SK-N-SH (cell line): ENCODE data around the gene LEO1. TPM values are rescaled to one million over a fixed set of nuclear protein-coding genes. Genes with fewer than 3 reads are reported as not detected.
A peak's percentile ranks its signal among the peaks of the same experiment; 100 is the strongest.

ENCODE experiments used
- CTCF ChIA-PET: fragments of 300-600, 350-600 bp; formaldehyde crosslinking; extraction: SDS; loops from one replicate; lab custom pipeline; 2021; lab: Yijun Ruan, JAX
- POLR2A ChIA-PET: fragments of 350-600 bp; sonication (Branson Sonifier 250); formaldehyde crosslinking; extraction: SDS; loops from one replicate; lab custom pipeline; 2020; ENCODE audit warnings: antibody characterized with exemption, inconsistent platforms; lab: Yijun Ruan, JAX
- DNase-seq: peaks from one replicate; pipeline ENCODE4 v3.0.0; 2012
- H2AFZ ChIP-seq: fragments of 200-600 bp; sonication (generic); 2 replicates; pipeline ENCODE4 v1.8.1; 2016; ENCODE audit warnings: antibody characterized with exemption, mild to moderate bottlenecking, low read depth
- H3F3A ChIP-seq: fragments of 200-600 bp; sonication (generic); replicated peaks from 2 replicates; pipeline ENCODE3; 2016; ENCODE audit warnings: antibody characterized with exemption, mild to moderate bottlenecking; ENCODE audit not compliant: insufficient read depth
- H3K27ac ChIP-seq, 2 experiments: fragments of 200-500 bp in 1 of 2; fragments of 200-600 bp in 1 of 2; sonication (Bioruptor generic) in 1 of 2; sonication (generic), shearing (Covaris generic) in 1 of 2; 2 replicates each; pipeline versions ENCODE4 v1.5.1 to v1.6.1; 2014 to 2016; ENCODE audit warnings: low read depth in 2 of 2, inconsistent platforms in 1 of 2, low read length in 1 of 2, mild to moderate bottlenecking in 1 of 2, mixed read lengths in 1 of 2
- H3K27me3 ChIP-seq: fragments of 200-600 bp; sonication (generic), shearing (Covaris generic); 2 replicates; pipeline ENCODE4 v1.6.1; 2016; ENCODE audit warnings: mixed run types; ENCODE audit not compliant: insufficient read depth
- H3K36me3 ChIP-seq, 2 experiments: fragments of 200-500 bp in 1 of 2; fragments of 200-600 bp in 1 of 2; sonication (Bioruptor generic) in 1 of 2; sonication (generic) in 1 of 2; replicated peaks in 1 of 2; 2 replicates each; pipeline versions ENCODE3 to v1.5.1; 2014 to 2016; ENCODE audit warnings: low read length in 1 of 2, mild to moderate bottlenecking in 1 of 2; ENCODE audit not compliant: insufficient read depth in 2 of 2, control insufficient read depth in 1 of 2
- H3K4me1 ChIP-seq, 2 experiments: fragments of 200-500 bp in 1 of 2; fragments of 200-600 bp in 1 of 2; sonication (Bioruptor generic) in 1 of 2; sonication (generic), shearing (Covaris generic) in 1 of 2; 2 replicates each; pipeline versions ENCODE4 v1.5.1 to v1.6.1; 2014 to 2016; ENCODE audit warnings: low read depth in 1 of 2, low read length in 1 of 2, mixed run types in 1 of 2; ENCODE audit not compliant: insufficient read depth in 2 of 2, control insufficient read depth in 1 of 2
- H3K4me2 ChIP-seq: fragments of 200-600 bp; sonication (generic), shearing (Covaris generic); 2 replicates; pipeline ENCODE4 v1.6.1; 2017; ENCODE audit warnings: mixed run types
- H3K4me3 ChIP-seq, 2 experiments: fragments of 200-500 bp in 1 of 2; fragments of 200-600 bp in 1 of 2; sonication (Bioruptor generic) in 1 of 2; sonication (generic), shearing (Covaris generic) in 1 of 2; 2 replicates each; pipeline versions ENCODE4 v1.5.1 to v1.8.1; 2014 to 2016; ENCODE audit warnings: low read depth in 2 of 2, inconsistent platforms in 1 of 2, low read length in 1 of 2, mild to moderate bottlenecking in 1 of 2, mixed read lengths in 1 of 2, moderate library complexity in 1 of 2
- H3K79me2 ChIP-seq: fragments of 200-600 bp; sonication (generic); 2 replicates; pipeline ENCODE4 v1.8.1; 2017; ENCODE audit warnings: mild to moderate bottlenecking; ENCODE audit not compliant: insufficient read depth
- H3K9ac ChIP-seq: fragments of 200-600 bp; sonication (generic); 2 replicates; pipeline ENCODE4 v1.6.1; 2017; ENCODE audit warnings: mixed run types
- H3K9me2 ChIP-seq: fragments of 200-600 bp; sonication (generic); 2 replicates; pipeline ENCODE4 v1.6.1; 2017; ENCODE audit warnings: mixed run types
- H3K9me3 ChIP-seq: fragments of 200-600 bp; sonication (generic); 2 replicates; pipeline ENCODE4 v1.6.1; 2017; ENCODE audit warnings: mixed run types, mild to moderate bottlenecking, moderate library complexity
- H4K20me1 ChIP-seq: fragments of 200-600 bp; sonication (generic); 2 replicates; pipeline ENCODE4 v1.6.1; 2017; ENCODE audit warnings: mild to moderate bottlenecking, mixed run types; ENCODE audit not compliant: insufficient read depth
- CHD2 ChIP-seq: fragments of 150-350 bp; IDR thresholded peaks from 2 replicates; pipeline ENCODE4 v1.6.1; 2018; ENCODE audit warnings: low read length; ENCODE audit not compliant: partially characterized antibody
- ELF1 ChIP-seq: IDR thresholded peaks from 2 replicates; pipeline ENCODE4 v1.4.0; 2012
- EP300 ChIP-seq, 2 experiments: IDR thresholded peaks; 2 replicates each; pipeline versions ENCODE4 v1.4.0 to v1.6.1; 2012; ENCODE audit warnings: borderline replicate concordance in 1 of 2, low read depth in 1 of 2, low read length in 1 of 2
- FOSL2 ChIP-seq: IDR thresholded peaks from 2 replicates; pipeline ENCODE4 v1.4.0; 2012; ENCODE audit warnings: low read depth, mild to moderate bottlenecking, moderate library complexity, borderline replicate concordance
- FOXJ3 ChIP-seq: sonication (generic); formaldehyde crosslinking; IDR thresholded peaks from 2 replicates; pipeline ENCODE4 v1.5.1; 2020; ENCODE audit warnings: mild to moderate bottlenecking, missing genetic modification reagents
- FOXM1 ChIP-seq: IDR thresholded peaks from 2 replicates; pipeline ENCODE4 v1.4.0; 2012; ENCODE audit warnings: low read depth, mild to moderate bottlenecking
- GABPA ChIP-seq: IDR thresholded peaks from 2 replicates; pipeline ENCODE4 v1.4.0; 2012; ENCODE audit warnings: low read depth, mild to moderate bottlenecking
- GATA2 ChIP-seq: sonication (generic); formaldehyde crosslinking; IDR thresholded peaks from 2 replicates; pipeline ENCODE4 v1.5.0; 2020; ENCODE audit warnings: mild to moderate bottlenecking, missing genetic modification reagents
- JUND ChIP-seq: IDR thresholded peaks from 2 replicates; pipeline ENCODE4 v1.4.0; 2012
- MAX ChIP-seq: IDR thresholded peaks from 2 replicates; pipeline ENCODE4 v1.4.0; 2012; ENCODE audit warnings: low read depth
- MEF2A ChIP-seq: IDR thresholded peaks from 2 replicates; pipeline ENCODE4 v1.4.0; 2012; ENCODE audit warnings: low read depth, borderline replicate concordance
- MXI1 ChIP-seq: IDR thresholded peaks from 2 replicates; pipeline ENCODE4 v1.6.1; 2012; ENCODE audit warnings: mild to moderate bottlenecking, low read depth, low read length, improper control_type of control experiment
- NRF1 ChIP-seq: IDR thresholded peaks from 2 replicates; pipeline ENCODE4 v1.6.1; 2012; ENCODE audit warnings: low read depth, mild to moderate bottlenecking, low read length
- POLR2AphosphoS5 ChIP-seq: IDR thresholded peaks from 2 replicates; pipeline ENCODE4 v1.6.1; 2012; ENCODE audit warnings: low read depth, low read length
- RAD21 ChIP-seq: IDR thresholded peaks from 2 replicates; pipeline ENCODE4 v1.6.1; 2012; ENCODE audit warnings: mild to moderate bottlenecking, low read length
- RCOR1 ChIP-seq: fragments of 150-350 bp; IDR thresholded peaks from 2 replicates; pipeline ENCODE4 v1.6.1; 2017; ENCODE audit warnings: antibody characterized with exemption, low read length
- RFX5 ChIP-seq: IDR thresholded peaks from 2 replicates; pipeline ENCODE4 v1.6.1; 2012; ENCODE audit warnings: mild to moderate bottlenecking, improper control_type of control experiment, low read length
- RXRA ChIP-seq: IDR thresholded peaks from 2 replicates; pipeline ENCODE4 v1.4.0; 2012; ENCODE audit warnings: low read depth, mild to moderate bottlenecking, borderline replicate concordance
- SIN3A ChIP-seq: IDR thresholded peaks from 2 replicates; pipeline ENCODE4 v1.6.1; 2012; ENCODE audit warnings: low read depth, mild to moderate bottlenecking, low read length, moderate library complexity, borderline replicate concordance
- SMC3 ChIP-seq: IDR thresholded peaks from 2 replicates; pipeline ENCODE4 v1.6.1; 2012; ENCODE audit warnings: low read depth, low read length, improper control_type of control experiment
- TAF1 ChIP-seq: IDR thresholded peaks from 2 replicates; pipeline ENCODE4 v1.6.1; 2012; ENCODE audit warnings: low read depth, mild to moderate bottlenecking, low read length, moderate library complexity, borderline replicate concordance
- TCF12 ChIP-seq: IDR thresholded peaks from 2 replicates; pipeline ENCODE4 v1.4.0; 2012
- TEAD4 ChIP-seq: IDR thresholded peaks from 2 replicates; pipeline ENCODE4 v1.4.0; 2012; ENCODE audit warnings: mild to moderate bottlenecking, borderline replicate concordance; ENCODE audit not compliant: insufficient read depth
- USF1 ChIP-seq: IDR thresholded peaks from 2 replicates; pipeline ENCODE4 v1.4.0; 2012; ENCODE audit warnings: low read depth, borderline replicate concordance
- YY1 ChIP-seq: IDR thresholded peaks from 2 replicates; pipeline ENCODE4 v1.4.0; 2012; ENCODE audit warnings: low read depth, mild to moderate bottlenecking
- WGBS: methylation state at CpG from one replicate; pipeline ENCODE4 v1.1.6; 2017; ENCODE audit warnings: low lambda C conversion rate; 5-methylcytosine and 5-hydroxymethylcytosine counted together
- polyA plus RNA-seq, 3 experiments: library from polyadenylated mRNA; depleted of rRNA; stranded (reverse); fragments of >200 nt; gene quantifications; 2 replicates each; pipeline ENCODE4 v1.2.3, GENCODE V29; 2012
- TF ChIP-seq, protein P1 (sequence below): fragments of 150-350 bp; IDR thresholded peaks from 2 replicates; pipeline ENCODE4 v1.6.1; 2016; ENCODE audit warnings: mild to moderate bottlenecking, low read depth, low read length
- TF ChIP-seq, protein P2 (sequence below): fragments of 200-600 bp; sonication (generic); IDR thresholded peaks from 2 replicates; pipeline ENCODE4 v1.6.1; 2017; ENCODE audit warnings: antibody characterized with exemption, mild to moderate bottlenecking, moderate library complexity

LEO1 gene
- polyA plus RNA-seq, 1 of the 3 experiments (the other 2 are of a cell fraction), result 6.7 TPM

- no peaks in the 10 kb centered on the region for H3K27me3 ChIP-seq
- 26% methylated on average over 21 of the region's 59 CpGs for WGBS
- ChIA-PET CTCF (interaction anchor here (1.0 to 3.0 kb wide), 2 partner anchors 60 to 130 kb away, joined by 3 to 14 read pairs; no protein-coding TSS in a partner anchor), POLR2A (no interaction called here)
- H2AFZ ChIP-seq, result peak within 1 kb of the TSS; percentile 45; the same call in 1 of the 2 replicates
- no peaks in the 10 kb centered on the region for H3K36me3 ChIP-seq
- peak; percentile 100 for DNase-seq
- peak within 1 kb of the TSS; percentile 93 for H3K9ac ChIP-seq
- no peaks in the 10 kb centered on the region for H3K9me3 ChIP-seq
- H3K4me1 ChIP-seq, result peaks cover 10 to 11% of the 10 kb centered on the region in 2 experiments; a peak in 3 of 4 replicates
- H3K4me2 ChIP-seq, result peak within 1 kb of the TSS; percentile 74
- H3K27ac ChIP-seq, result peak within 1 kb of the TSS; percentile 90 to 97
- H3K4me3 ChIP-seq, result peak within 1 kb of the TSS; percentile 70 to 84
- H3K79me2 ChIP-seq, result peaks cover 42% of the 10 kb centered on the region
- H3F3A ChIP-seq, result peaks cover 18% of the 10 kb centered on the region
- peaks cover 22% of the 10 kb centered on the region for H4K20me1 ChIP-seq
- H3K9me2 ChIP-seq, result no peaks in the 10 kb centered on the region
- TF ChIP-seq CHD2 (peak; percentile 32), TAF1 (peak; percentile 99), MXI1 (peak; percentile 87), GATA2 (CRISPR knock-in tag) (no peak), TCF12 (no peak; the same call in 1 of the 2 replicates), FOSL2 (no peak), TEAD4 (peak; percentile 47; the same call in 1 of the 2 replicates), ELF1 (no peak), NRF1 (peak; percentile 70), RXRA (no peak), RCOR1 (no peak; the same call in 1 of the 2 replicates), EP300 (IDR thresholded peaks at IDR 0.05; ENCODE audit: borderline replicate concordance in 1 of 2, low read depth in 1 of 2, low read length in 1 of 2) (no peak), YY1 (peak; percentile 89), USF1 (peak; percentile 44; the same call in 1 of the 2 replicates), FOXM1 (no peak), MEF2A (no peak), RFX5 (no peak), RAD21 (no peak), FOXJ3 (peak; percentile 52; the same call in 1 of the 2 replicates), POLR2AphosphoS5 (peak; percentile 75), MAX (peak; percentile 84), JUND (no peak), SMC3 (no peak), SIN3A (peak; percentile 78; the same call in 1 of the 2 replicates), GABPA (no peak)
- TF ChIP-seq, protein P1, sequence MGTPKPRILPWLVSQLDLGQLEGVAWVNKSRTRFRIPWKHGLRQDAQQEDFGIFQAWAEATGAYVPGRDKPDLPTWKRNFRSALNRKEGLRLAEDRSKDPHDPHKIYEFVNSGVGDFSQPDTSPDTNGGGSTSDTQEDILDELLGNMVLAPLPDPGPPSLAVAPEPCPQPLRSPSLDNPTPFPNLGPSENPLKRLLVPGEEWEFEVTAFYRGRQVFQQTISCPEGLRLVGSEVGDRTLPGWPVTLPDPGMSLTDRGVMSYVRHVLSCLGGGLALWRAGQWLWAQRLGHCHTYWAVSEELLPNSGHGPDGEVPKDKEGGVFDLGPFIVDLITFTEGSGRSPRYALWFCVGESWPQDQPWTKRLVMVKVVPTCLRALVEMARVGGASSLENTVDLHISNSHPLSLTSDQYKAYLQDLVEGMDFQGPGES, result no peak
- TF ChIP-seq, protein P2, sequence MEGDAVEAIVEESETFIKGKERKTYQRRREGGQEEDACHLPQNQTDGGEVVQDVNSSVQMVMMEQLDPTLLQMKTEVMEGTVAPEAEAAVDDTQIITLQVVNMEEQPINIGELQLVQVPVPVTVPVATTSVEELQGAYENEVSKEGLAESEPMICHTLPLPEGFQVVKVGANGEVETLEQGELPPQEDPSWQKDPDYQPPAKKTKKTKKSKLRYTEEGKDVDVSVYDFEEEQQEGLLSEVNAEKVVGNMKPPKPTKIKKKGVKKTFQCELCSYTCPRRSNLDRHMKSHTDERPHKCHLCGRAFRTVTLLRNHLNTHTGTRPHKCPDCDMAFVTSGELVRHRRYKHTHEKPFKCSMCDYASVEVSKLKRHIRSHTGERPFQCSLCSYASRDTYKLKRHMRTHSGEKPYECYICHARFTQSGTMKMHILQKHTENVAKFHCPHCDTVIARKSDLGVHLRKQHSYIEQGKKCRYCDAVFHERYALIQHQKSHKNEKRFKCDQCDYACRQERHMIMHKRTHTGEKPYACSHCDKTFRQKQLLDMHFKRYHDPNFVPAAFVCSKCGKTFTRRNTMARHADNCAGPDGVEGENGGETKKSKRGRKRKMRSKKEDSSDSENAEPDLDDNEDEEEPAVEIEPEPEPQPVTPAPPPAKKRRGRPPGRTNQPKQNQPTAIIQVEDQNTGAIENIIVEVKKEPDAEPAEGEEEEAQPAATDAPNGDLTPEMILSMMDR, result no peak
These were observed 47.3 kb upstream of the LEO1 start, which contains the start of gene MAPK6 for GRCh38 chr15:52018693-52019393. Gene MAPK6 (plus strand): TSS chr15:52019219. CDS start chr15:52046461, 27,242 bp downstream.
